Measurements from ENCODE around the gene LMNA. TPM values are rescaled to one million over a fixed set of nuclear protein-coding genes. Genes with fewer than 3 reads are reported as not detected.

The LMNA gene
- total and polyA plus RNA-seq, 11 donors = 223 to 396 (median 273) TPM

DNA sequence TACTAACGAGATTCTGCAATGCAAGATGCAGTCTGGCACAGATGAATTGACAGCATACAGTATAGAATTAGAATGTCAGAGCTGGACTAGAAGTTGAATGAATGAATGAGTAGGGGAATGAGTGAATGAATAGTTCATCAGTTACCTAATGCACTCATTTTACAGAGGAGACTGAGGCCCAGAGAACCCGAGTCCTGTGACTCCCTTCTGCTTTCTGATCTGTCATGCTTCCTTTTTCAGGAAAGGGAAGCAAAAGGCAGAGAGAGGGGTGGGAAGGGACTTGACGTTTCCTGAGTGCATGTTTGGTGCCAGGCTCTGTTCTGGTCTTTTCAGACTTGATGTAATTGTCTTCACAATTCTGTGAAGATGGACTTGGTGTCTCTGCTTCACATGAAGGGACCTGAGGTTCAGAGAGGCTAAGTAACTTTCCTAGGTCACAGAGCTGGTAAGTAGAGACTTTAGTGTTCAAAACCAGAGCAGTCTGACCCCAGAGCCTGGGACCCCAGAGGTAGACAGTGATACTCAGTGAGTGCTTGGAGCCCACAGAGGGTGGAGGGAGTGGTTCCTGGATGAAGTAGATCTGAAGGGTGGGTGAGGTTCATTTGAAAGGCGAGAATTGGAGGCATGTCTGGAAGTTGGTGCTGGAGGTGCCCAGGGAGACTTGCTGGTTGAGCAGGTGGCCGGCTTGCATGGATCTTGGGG is 24.2 kb upstream of the LMNA start:
- intact Hi-C loops (cut with DNase I) = loop anchor here (1.0 to 5.0 kb wide), 4 partner anchors 132 to 135 kb away; no protein-coding TSS in a partner anchor
- WGBS, 4 donors = 34 to 39% (median 37%) methylated on average over 5 of the region's 5 CpGs

DNA sequence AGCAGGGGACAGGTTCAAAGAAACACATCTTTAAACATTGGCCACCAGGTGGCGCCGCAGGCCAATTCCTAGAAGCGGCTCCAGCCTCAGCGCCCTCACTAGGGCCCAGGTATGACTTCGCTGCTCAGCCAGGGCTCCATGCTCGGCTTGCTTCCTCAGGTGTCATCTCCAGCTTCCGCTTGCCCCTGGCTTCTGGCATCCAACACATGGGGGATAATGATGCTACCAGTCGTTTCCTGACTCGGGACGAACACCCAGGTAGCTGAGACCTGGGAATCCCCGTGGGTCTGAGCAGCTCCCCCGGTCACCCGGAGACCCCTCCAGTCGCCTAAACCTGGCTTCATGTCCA is 23.7 kb upstream of the LMNA start:
- Histone ChIP-seq H3K27me3 (no peaks in the 10 kb centered on the region), H3K4me1 (peaks cover 0 to 29% (median 9%) of the 10 kb centered on the region in 12 donors), H3K27ac (peak overlapping the region in 2 of 12 donors; percentile 32 to 75), H3K36me3 (no peaks in the 10 kb centered on the region), H3K4me3 (no peak overlapping the region), H3K9me3 (no peaks in the 10 kb centered on the region)
- TF ChIP-seq, protein P1, sequence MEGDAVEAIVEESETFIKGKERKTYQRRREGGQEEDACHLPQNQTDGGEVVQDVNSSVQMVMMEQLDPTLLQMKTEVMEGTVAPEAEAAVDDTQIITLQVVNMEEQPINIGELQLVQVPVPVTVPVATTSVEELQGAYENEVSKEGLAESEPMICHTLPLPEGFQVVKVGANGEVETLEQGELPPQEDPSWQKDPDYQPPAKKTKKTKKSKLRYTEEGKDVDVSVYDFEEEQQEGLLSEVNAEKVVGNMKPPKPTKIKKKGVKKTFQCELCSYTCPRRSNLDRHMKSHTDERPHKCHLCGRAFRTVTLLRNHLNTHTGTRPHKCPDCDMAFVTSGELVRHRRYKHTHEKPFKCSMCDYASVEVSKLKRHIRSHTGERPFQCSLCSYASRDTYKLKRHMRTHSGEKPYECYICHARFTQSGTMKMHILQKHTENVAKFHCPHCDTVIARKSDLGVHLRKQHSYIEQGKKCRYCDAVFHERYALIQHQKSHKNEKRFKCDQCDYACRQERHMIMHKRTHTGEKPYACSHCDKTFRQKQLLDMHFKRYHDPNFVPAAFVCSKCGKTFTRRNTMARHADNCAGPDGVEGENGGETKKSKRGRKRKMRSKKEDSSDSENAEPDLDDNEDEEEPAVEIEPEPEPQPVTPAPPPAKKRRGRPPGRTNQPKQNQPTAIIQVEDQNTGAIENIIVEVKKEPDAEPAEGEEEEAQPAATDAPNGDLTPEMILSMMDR (IDR thresholded peaks at IDR 0.05) = peak; percentile 74 to 94 (median 89)
- TF ChIP-seq POLR2A (IDR thresholded peaks at IDR 0.05) = no peak
- 36 to 44% (median 38%) methylated on average over 12 to 14 of the region's 14 CpGs for WGBS, 4 donors
- DNase-seq = peak; percentile 78 to 92 (median 84)
- intact Hi-C loops (cut with DNase I) = loop anchor here (1.0 to 5.0 kb wide), 4 partner anchors 131 to 134 kb away; no protein-coding TSS in a partner anchor
- ATAC-seq = peak; percentile 65 to 84 (median 80)

More for the DNA sequence above, 24.2 kb upstream of the LMNA start:
- Histone ChIP-seq H3K4me1 (peaks cover 0 to 24% (median 6%) of the 10 kb centered on the region in 12 donors), H3K9me3 (no peaks in the 10 kb centered on the region), H3K27me3 (no peaks in the 10 kb centered on the region), H3K36me3 (no peaks in the 10 kb centered on the region), H3K27ac (peak overlapping the region in 2 of 12 donors; percentile 32 to 76), H3K4me3 (no peak overlapping the region)
- ATAC-seq (peak in 3 of 4 donors; percentile 2 to 46 (median 32)), DNase-seq (no peak)
- TF ChIP-seq POLR2A (IDR thresholded peaks at IDR 0.05) = no peak
- TF ChIP-seq, protein P1 (IDR thresholded peaks at IDR 0.05) = no peak

DNA sequence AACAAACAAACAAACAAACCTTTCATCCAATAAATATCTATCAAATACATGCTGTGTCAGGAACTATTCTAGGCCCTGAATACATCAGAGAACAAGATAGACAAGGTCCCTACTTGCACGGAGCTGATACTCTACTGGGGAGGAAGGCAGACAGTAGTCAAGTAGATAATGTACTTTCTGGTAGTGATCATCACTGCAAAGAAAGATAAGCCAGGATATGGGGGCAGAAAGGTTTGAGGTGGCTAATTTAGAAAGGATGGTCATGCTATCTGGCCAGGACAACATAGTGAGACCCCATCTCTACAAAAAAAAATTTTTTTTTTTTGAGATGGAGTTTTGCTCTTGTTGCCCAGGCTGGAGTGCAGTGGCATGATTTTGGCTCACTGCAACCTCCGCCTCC is 22.9 kb upstream of the LMNA start:
- 52 to 64% (median 57%) methylated on average over 2 of the region's 2 CpGs for WGBS, 4 donors
- no peak for ATAC-seq
- peaks cover 0 to 34% (median 15%) of the 10 kb centered on the region in 12 donors for H3K4me1 ChIP-seq
- no peak for DNase-seq
- no peak overlapping the region for H3K27ac ChIP-seq
- intact Hi-C loops (cut with DNase I) = loop anchor here in 6 of 10 donors (1.0 to 5.0 kb wide), 4 partner anchors 39 to 133 kb away; no protein-coding TSS in a partner anchor
- H3K36me3 ChIP-seq = no peaks in the 10 kb centered on the region
- H3K27me3 ChIP-seq = no peaks in the 10 kb centered on the region
- H3K4me3 ChIP-seq = no peak overlapping the region
- TF ChIP-seq, protein P1 (IDR thresholded peaks at IDR 0.05) = no peak
- no peak for TF ChIP-seq POLR2A (IDR thresholded peaks at IDR 0.05)
- no peaks in the 10 kb centered on the region for H3K9me3 ChIP-seq

DNA sequence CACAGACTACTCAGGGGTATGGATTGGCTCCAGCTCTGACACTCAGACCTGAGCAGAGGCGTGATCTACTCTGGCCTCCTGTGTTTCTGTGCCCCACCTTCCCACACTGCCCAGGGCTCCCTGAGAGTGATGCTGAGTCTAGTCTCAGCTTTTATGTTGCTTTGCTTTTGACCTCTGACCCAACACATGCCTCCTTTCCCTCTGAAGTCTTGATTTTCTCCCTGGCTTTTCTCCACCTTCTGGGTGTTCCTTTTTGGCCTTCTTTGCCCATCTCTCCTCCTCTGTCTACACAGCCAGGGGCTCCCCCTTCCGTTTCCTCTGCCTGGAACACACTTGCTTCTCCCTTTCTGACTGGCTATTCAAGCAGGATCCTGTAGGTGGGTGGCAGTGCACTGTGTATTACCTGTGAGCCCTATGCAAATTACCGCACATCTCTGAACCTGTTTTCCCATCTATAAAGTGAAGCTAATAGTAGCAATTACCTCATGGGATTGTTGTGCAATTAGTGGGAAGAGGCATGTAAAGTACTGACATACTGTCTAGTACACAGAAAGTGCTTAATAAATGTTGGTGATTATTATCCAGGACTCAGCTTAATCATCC is 18.5 kb upstream of the LMNA start:
- TF ChIP-seq, protein P1 (IDR thresholded peaks at IDR 0.05) = no peak
- TF ChIP-seq POLR2A (IDR thresholded peaks at IDR 0.05) = no peak
- H3K27me3 ChIP-seq = no peaks in the 10 kb centered on the region
- intact Hi-C loops (cut with DNase I) = loop anchor here in 9 of 10 donors (1.0 to 2.0 kb wide), 3 partner anchors 33 to 35 kb away; no protein-coding TSS in a partner anchor
- no peak for ATAC-seq
- H3K27ac ChIP-seq = peak overlapping the region in 11 of 12 donors; percentile 57 to 92 (median 86)
- H3K36me3 ChIP-seq = no peaks in the 10 kb centered on the region
- H3K4me1 ChIP-seq = peaks cover 0 to 42% (median 25%) of the 10 kb centered on the region in 12 donors
- 78 to 89% (median 83%) methylated on average over 3 of the region's 3 CpGs for WGBS, 4 donors
- no peaks in the 10 kb centered on the region for H3K9me3 ChIP-seq
- peak overlapping the region in 2 of 12 donors; percentile 27 for H3K4me3 ChIP-seq
- no peak for DNase-seq
